Activated CD4-positive, alpha-beta T cell treated with anti-CD3 and anti-CD28 coated beads, Interleukin-2, amount 50 U/mL, for 48 hours (primary cell): Measurements from ENCODE around the gene ZBTB16.

Source experiments
- DNase-seq, 2 experiments: peaks; one replicate each; pipeline ENCODE4 v3.0.0-alpha.2; 2020

Gene ZBTB16

GRCh38 chr11:114271316-114271715 lies 211.8 kb downstream of the ZBTB16 start:
- no peak for DNase-seq

- no peak for DNase-seq
Measured at GRCh38 chr11:114272311-114272710, 212.8 kb downstream of the ZBTB16 start.

GRCh38 chr11:114273071-114273470 lies 213.6 kb downstream of the ZBTB16 start:
- DNase-seq, result no peak

- DNase-seq, result no peak
Measured at GRCh38 chr11:114273890-114274635, 214.6 kb downstream of the ZBTB16 start.

- DNase-seq, result no peak
Measured at GRCh38 chr11:114274637-114275036, 215.1 kb downstream of the ZBTB16 start.

GRCh38 chr11:114275280-114275679 lies 215.8 kb downstream of the ZBTB16 start:
- no peak for DNase-seq

- no peak for DNase-seq
Measured at GRCh38 chr11:114276077-114276476, 216.6 kb downstream of the ZBTB16 start.

GRCh38 chr11:114277637-114278341 lies 218.3 kb downstream of the ZBTB16 start:
- no peak for DNase-seq

GRCh38 chr11:114278342-114279065 lies 219.0 kb downstream of the ZBTB16 start:
- no peak for DNase-seq

GRCh38 chr11:114279792-114280546 lies 220.5 kb downstream of the ZBTB16 start:
- DNase-seq, result no peak

GRCh38 chr11:114280696-114281095 lies 221.2 kb downstream of the ZBTB16 start:
- DNase-seq, result no peak

- no peak for DNase-seq
Measured at GRCh38 chr11:114281388-114281956, 222.0 kb downstream of the ZBTB16 start.

- no peak for DNase-seq
Measured at GRCh38 chr11:114282488-114282887, 223.0 kb downstream of the ZBTB16 start.

- DNase-seq, result no peak
Measured at GRCh38 chr11:114283422-114283821, 223.9 kb downstream of the ZBTB16 start.

GRCh38 chr11:114284021-114284420 lies 224.5 kb downstream of the ZBTB16 start:
- DNase-seq, result no peak

GRCh38 chr11:114284914-114285313 lies 225.4 kb downstream of the ZBTB16 start:
- DNase-seq, result no peak

- DNase-seq, result no peak
Measured at GRCh38 chr11:114285599-114285998, 226.1 kb downstream of the ZBTB16 start.

GRCh38 chr11:114286229-114286628 lies 226.7 kb downstream of the ZBTB16 start:
- DNase-seq, result no peak

- DNase-seq, result no peak
Measured at GRCh38 chr11:114287154-114287553, 227.6 kb downstream of the ZBTB16 start.

- no peak for DNase-seq
Measured at GRCh38 chr11:114288136-114288535, 228.6 kb downstream of the ZBTB16 start.

- no peak for DNase-seq
Measured at GRCh38 chr11:114289779-114290178, 230.3 kb downstream of the ZBTB16 start.

- DNase-seq, result no peak
Measured at GRCh38 chr11:114290503-114291235, 231.2 kb downstream of the ZBTB16 start.
